ENCODE results near the gene GRB7.

DNA sequence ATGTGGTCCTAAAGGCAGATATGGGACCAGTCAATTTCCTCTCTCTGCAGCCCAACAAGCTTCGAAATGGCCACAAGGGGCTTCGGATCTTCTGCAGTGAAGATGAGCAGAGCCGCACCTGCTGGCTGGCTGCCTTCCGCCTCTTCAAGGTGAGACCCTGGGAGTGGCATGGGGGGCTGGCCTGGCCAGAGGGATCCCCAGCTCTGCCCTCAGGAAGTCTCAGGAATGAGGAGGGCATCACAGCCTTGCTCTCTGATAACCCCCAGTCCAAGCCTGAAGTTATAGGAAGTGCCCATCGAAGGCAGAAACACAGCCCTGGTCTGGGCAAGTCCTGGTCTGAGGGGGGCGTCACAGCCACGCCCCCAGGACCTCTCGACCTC is 7.1 kb downstream of the GRB7 start:
- TF ChIP-seq POLR2AphosphoS5 (IDR thresholded peaks at IDR 0.05; ENCODE audit: low read depth), result no peak
- TF ChIP-seq, protein P1, sequence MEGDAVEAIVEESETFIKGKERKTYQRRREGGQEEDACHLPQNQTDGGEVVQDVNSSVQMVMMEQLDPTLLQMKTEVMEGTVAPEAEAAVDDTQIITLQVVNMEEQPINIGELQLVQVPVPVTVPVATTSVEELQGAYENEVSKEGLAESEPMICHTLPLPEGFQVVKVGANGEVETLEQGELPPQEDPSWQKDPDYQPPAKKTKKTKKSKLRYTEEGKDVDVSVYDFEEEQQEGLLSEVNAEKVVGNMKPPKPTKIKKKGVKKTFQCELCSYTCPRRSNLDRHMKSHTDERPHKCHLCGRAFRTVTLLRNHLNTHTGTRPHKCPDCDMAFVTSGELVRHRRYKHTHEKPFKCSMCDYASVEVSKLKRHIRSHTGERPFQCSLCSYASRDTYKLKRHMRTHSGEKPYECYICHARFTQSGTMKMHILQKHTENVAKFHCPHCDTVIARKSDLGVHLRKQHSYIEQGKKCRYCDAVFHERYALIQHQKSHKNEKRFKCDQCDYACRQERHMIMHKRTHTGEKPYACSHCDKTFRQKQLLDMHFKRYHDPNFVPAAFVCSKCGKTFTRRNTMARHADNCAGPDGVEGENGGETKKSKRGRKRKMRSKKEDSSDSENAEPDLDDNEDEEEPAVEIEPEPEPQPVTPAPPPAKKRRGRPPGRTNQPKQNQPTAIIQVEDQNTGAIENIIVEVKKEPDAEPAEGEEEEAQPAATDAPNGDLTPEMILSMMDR (conservative IDR thresholded peaks at IDR 0.05; ENCODE audit: low read depth in 2 of 2), result no peak
- TF ChIP-seq EZH2phosphoT487 (IDR thresholded peaks at IDR 0.05; ENCODE audit: unreplicated experiment), result no peak
- no peak for TF ChIP-seq JUNB (IDR thresholded peaks at IDR 0.05; ENCODE audit: unreplicated experiment)
- no peak for TF ChIP-seq ZNF114 (CRISPR knock-in tag; IDR thresholded peaks at IDR 0.05)

Data from GM23338 (cell line).